NCI-H146 treated with DMSO at 0.1 percent for 48 hours (cell line): Measurements from ENCODE around the gene PAGR1.
"Not testable (repeated sequence)": the region's sequence is repeated elsewhere in the genome, so short reads cannot be mapped to it uniquely, and the experiment has no call there.

ENCODE experiments used
- DNase-seq: peaks from one replicate; lab custom pipeline; 2025; ENCODE audit not compliant: unreplicated experiment; lab: John Stamatoyannopoulos, UW

The PAGR1 gene

DNA sequence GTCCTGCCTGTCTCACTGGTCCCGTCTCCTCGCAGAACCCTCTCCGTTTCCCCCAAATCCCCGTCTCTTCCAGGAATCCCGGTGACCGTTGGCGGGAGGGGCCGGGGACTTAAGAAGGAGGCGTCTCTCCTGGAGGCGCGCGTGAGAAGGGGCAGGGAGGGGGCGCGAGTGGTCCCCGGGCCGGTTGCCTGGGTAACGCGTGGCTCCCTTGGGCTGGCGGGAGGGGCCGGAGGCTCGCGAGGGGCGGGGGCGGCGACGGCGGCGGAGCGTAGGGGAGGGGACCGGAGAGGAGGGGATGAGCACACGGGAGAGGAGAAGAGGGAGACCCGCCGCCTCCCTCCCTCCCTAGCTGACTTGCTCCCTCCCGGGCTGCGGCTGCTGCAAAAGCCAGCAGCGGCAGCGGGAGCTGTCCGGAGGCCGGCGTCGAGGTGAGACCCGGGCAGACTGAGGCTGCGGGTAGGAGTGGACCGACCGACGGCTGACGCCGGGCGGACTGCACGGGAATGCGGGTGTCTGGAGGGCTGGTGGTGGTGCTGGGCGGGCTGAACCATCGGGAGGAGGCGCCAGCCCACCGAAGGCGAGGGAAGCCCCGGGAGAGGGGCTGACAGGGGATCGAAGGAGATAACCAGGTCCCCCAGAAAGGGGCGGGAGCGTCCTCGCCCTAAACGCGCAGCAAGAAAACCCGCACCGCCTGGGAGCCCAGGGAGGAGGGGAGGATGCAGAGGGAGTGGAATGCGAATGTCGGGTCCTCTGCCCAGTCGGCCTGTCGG, 3.9 kb upstream of the PAGR1 start, which contains the start of gene PRRT2:
TSS of gene PRRT2 (plus strand) at position 298 of the 770 bp plus-strand sequence. CDS start 862 bp downstream, outside the sequence.
- DNase-seq = peak; percentile 72

DNA sequence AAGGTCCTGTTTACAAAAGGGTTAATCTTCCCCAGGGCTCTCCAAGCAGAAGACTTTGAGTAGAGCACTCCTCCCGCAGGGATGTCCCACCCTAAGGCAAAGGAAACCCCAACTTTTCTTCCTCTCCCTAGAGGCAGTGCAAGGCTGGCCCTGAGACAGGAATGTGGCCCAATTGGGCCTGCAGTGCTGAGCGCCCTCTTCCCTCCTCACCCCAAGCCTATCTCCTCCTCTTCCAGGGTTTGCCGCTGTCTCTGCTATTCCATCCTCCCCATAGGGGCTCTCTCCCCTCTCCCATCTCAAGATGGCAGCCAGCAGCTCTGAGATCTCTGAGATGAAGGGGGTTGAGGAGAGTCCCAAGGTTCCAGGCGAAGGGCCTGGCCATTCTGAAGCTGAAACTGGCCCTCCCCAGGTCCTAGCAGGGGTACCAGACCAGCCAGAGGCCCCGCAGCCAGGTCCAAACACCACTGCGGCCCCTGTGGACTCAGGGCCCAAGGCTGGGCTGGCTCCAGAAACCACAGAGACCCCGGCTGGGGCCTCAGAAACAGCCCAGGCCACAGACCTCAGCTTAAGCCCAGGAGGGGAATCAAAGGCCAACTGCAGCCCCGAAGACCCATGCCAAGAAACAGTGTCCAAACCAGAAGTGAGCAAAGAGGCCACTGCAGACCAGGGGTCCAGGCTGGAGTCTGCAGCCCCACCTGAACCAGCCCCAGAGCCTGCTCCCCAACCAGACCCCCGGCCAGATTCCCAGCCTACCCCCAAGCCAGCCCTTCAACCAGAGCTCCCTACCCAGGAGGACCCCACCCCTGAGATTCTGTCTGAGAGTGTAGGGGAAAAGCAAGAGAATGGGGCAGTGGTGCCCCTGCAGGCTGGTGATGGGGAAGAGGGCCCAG, 3.0 kb upstream of the PAGR1 start:
- DNase-seq = no peak

DNA sequence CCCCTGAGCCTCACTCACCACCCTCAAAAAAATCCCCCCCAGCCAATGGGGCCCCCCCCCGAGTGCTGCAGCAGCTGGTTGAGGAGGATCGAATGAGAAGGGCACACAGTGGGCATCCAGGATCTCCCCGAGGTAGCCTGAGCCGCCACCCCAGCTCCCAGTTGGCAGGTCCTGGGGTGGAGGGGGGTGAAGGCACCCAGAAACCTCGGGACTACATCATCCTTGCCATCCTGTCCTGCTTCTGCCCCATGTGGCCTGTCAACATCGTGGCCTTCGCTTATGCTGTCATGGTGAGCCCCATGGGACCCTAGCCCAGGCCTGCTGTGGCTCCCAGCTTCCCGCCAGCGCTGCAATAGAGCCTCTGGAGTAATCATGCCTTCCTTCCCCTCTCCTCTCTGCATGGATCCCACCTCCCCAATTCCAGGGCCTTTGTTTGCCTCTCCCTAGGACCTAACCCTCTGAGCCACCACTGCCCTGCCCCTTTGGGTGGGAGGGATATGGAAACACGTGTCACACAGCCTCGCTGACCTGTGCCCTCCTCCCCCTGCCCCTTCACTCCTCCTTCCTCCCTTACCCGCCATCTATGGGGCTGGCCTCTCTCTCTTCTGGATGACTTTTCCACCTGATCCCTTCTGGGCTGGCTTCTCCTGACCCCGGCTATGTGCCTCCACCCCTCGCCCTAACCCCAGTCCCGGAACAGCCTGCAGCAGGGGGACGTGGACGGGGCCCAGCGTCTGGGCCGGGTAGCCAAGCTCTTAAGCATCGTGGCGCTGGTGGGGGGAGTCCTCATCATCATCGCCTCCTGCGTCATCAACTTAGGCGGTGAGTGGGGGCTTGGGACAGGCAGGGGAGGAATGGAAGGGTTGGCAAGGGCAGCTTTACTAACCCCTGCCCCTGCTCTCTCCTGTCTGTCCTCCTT, 2.0 kb upstream of the PAGR1 start:
- no peak for DNase-seq

DNA sequence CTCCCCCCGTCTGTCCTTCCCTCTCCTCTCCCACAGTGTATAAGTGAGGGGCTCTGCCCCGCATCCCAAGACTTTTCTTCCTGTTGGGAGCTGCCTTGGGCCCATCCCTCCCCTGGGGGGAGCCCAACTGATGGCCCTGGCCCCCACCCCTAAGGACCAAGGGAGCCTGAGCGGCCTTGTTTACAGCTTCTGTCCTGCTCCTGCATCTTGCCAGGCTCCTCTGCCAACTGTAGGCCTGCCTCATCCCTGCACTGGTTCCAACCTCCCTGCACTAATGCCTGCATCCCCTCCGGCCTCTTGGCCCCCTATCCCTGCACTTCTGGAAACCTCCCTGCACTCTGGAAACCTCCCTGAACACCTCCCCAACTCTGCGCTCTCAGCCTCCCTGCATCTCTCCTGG, 1.4 kb upstream of the PAGR1 start:
- no peak for DNase-seq

DNA sequence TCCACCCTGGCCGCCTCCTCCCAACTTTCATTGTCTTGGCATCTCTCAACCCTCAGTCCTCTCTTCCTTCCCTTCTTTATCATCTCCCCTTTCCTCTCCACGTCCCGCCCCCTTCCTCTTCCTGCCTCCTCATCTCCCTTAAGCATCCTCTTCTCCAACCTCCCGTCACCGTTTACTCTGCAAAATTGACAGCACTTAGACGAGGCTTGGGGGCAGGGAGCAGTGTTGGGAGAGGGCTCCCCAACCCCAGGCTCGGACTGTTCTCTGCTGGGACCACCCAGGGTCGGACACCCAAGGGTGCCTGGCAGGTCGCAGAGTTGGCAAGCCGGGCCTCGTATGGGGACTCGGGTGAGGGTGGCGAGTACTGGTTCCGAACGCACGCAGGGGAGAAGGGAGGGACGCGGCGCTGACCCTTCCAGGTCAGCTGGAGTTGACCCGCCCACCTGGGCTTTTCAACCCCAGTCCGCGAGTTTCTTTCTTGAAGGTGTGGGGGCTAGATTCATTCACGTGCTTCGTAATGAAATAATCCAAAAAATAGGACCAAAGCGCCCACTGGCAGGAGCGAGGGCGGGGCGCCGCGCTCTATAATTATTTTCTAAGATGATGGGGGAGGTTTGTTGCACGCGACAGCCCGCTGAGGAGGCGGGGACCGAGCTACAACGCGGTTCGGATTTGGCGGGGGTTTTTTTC, 775 bp upstream of the PAGR1 start:
- DNase-seq = no peak

DNA sequence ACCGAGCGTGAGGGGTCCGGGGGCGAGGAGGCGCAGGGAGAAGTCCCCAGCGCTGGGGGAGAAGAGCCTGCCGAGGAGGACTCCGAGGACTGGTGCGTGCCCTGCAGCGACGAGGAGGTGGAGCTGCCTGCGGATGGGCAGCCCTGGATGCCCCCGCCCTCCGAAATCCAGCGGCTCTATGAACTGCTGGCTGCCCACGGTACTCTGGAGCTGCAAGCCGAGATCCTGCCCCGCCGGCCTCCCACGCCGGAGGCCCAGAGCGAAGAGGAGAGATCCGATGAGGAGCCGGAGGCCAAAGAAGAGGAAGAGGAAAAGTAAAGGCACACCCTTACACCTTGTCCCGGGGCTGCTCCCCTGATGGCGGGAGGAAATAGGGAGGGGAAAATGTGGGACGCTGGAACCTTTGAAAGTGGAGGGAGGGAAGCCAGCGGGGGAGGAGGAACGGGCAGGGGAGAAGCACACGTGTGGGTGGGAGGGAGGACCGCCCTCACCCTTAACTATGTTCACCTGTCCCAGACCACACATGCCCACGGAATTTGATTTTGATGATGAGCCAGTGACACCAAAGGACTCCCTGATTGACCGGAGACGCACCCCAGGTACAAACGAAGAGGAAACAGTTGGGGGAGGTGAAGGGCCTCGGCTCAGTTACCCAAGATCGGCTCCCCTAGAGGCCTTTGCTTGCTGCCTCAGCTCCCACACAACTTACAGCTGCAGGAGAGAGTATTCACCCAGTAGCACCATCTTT, 916 bp downstream of the PAGR1 start:
- peak; percentile 77 for DNase-seq

DNA sequence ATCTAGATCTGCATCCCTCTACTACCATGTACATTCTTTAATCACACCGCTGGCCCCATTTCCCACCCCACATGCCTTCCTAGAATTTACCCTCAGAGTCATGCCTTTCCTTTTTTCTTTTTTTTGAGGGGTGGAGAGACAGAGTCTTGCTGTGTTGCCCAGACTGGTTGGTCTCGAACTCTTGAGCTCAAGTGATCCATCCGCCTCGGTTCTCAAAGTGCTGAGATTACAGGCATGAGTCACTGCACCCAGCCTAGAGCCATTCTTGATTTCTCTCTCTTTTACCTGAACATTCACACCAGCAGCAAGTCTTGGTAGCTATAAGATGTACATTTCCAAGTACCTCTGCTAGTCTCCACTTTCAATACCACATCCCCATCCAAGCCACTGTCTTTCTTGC, 2.1 kb downstream of the PAGR1 start:
- DNase-seq = no peak

DNA sequence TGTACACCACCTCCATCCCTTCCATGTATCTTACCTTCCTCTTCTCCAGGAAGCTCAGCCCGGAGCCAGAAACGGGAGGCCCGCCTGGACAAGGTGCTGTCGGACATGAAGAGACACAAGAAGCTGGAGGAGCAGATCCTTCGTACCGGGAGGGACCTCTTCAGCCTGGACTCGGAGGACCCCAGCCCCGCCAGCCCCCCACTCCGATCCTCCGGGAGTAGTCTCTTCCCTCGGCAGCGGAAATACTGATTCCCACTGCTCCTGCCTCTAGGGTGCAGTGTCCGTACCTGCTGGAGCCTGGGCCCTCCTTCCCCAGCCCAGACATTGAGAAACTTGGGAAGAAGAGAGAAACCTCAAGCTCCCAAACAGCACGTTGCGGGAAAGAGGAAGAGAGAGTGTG, 3.6 kb downstream of the PAGR1 start:
- no peak for DNase-seq

DNA sequence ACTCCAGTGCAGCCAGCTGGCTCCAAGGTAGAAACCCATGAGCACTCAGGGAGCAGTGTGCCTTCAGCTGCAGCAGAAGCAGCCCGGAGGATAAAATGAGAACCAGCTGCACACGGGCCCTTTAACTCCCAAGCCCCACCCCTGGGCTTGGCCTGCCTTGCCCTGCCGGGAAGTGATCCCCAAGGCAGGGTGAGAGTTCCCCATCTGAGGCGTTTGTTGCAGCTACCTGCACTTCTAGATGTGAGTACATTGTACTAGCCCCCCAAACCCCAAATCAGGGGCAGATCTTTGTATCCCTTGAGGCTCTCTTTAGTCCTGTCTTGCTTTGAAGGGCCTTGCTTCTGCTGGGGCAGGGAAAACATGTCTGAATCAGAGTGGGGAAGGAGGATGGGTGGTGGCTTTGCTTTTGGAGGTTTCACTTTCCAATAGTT, 4.3 kb downstream of the PAGR1 start, which contains the start of gene MVP:
TSS of gene MVP (plus strand) at position 192 of the 431 bp plus-strand sequence. CDS start 10,088 bp downstream, outside the sequence.
- DNase-seq = peak; percentile 34

DNA sequence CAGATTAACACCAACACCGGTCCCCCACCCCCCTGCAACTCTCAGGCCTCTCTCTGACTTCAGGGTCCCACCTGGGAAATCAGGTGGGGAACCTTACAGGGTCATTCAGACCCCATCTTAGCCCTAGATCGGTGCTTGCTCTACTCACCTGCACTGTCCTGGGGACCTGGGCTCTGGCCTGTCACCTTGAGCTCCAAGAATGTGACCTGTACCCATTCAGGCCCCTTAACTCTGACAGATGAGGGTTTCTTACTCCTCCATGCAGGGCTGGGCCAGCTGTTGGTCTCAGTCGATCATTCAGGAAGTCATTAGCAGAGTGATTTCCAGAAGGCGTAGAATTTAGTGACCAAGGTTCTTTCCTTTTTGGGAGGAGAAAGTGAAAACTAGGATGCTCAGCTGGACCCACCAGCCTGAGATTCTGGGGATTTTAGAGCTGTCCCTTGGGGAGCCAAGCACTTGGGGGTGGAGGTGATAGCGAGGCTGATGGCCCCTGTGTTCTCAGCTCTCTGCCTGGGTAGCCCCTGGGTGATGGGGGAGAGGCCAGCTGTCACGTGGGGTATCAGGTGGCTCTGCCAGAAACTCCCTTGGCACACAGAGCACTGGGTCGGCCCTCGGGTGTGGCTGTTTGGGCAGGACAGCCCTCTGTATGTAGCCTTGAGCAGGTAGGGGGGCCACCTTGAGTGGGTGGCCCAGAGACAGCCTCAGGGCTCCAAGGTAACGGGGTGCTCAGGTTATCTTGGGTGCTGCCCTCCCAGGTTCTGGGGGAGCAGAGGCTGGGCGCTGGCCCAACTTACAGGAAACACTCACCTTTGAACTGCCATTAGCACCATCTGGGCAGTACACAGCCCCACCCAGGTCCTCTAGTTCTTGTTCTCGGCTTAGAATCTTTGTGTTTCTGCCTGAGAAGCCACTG, 5.0 kb downstream of the PAGR1 start:
- DNase-seq = no peak

DNA sequence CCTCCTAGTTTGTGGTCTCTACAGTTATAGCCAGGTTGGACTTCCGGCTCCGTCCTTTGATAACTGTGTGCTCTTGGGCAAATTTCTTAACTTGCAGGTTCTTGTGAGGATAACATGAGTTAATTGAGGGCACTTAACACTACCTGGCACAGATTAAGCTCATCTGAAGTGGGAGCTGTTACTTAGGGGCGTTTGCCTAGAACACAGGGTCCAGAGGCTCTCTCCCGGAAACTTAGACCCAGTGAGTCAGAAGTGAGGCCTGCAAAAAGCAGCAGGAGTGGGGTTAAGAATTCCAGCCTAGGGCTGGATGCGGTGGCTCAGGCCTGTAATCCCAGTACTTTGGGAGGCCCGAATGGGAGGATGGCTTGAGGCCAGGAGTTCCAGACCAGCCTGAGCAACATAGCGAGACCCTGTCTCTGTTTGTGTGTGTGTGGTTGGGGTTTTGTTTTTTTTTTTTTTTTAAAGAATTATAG, 5.7 kb downstream of the PAGR1 start:
- no peak for DNase-seq

DNA sequence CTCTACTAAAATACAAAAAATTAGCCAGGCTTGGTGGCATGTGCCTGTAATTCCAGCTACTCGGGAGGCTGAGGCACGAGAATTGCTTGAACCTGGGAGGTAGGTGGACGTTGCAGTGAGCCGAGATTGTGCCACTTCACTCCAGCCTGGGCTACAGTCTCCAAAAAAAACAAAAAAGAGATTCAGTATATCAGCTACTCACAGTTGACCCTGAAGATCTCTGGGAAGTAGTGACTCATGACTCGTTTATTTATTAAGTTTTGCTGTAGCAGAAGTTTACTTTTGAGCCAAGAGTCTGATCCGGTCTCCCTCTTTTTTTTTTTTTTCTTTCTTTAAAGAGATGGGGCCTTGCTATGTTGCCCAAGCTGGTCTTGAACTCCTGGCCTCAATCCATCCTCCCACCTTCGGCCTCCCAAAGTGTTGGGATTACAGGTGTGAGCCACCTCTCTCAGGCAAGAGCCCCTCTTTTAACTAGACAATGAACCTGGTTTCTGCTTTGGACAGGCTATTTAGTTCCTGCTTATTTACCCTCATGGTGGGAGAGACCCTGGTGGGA, 8.7 kb downstream of the PAGR1 start:
- DNase-seq = no peak

DNA sequence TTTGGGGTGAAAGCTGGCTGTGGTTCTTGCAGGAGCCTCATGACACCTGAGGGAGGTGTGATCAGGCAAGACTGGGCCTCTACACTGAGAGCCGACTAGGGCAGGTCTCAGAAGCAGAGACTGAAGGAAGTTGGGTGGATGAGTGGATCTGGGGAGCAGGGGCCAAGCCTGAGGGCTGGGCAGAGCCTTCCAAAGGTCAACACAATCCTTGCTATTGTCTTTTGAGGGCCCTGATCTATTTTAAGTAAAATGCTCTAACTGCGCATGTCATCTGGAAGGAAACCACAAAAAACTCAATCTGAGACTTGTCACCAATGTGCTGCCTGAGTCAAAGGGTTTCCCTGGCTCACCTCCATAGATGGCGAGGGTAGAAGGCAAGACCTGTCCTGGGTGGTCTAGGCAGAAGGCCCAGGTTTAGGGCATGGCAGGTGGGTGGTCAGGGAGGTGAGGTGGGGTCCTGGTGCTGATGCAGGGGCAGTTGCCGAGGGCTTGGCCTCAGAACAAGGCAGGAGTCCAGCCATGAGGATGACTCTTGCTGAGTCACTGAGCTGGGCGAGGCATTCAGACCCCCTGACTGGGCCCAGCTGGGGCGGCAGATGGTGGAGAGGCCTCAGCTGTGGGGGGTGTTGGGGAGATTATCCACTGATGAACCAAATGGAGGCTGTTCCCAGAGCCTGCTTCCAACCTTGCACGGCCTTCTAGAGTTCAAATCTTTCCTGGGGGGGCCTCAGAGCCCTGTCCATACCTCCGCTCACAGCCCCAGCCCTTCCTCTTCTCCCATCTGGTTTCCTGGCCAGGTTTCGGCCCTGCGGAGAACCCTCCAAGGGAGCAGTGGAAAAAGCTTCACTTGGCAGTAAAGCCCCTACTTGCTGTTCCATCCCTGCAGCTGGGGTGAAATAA, 9.4 kb downstream of the PAGR1 start:
- DNase-seq = no peak

DNA sequence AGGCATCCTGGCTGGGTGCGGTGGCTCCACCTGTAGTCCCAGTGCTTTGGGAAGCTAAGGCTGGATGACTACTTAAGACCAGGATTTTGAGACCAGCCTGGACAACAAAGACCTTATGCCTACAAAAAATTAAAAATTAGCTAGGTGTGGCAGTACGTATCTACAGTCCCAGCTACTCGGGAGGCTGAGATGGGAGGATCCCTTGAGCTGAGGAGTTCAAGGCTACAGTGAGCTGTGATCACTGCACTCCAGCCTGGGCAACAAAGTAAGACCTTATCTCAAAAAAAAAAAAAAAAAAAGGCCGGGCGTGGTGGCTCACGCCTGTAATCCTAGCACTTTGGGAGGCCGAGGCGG, 10.4 kb downstream of the PAGR1 start:
- no peak for DNase-seq

DNA sequence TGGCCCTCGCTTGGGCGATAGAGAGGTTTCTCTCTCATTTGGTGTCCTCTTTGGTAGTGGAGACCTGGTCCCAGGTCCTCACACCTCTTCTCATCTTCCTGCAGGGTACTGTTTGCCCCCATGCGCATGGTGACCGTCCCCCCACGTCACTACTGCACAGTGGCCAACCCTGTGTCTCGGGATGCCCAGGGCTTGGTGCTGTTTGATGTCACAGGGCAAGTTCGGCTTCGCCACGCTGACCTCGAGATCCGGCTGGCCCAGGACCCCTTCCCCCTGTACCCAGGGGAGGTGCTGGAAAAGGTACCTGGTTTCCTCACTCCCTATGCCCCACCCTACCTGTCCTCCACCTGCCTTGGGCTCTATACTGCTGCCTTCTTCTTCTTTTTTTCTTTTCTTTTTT, 14.8 kb downstream of the PAGR1 start:
- DNase-seq = no peak

DNA sequence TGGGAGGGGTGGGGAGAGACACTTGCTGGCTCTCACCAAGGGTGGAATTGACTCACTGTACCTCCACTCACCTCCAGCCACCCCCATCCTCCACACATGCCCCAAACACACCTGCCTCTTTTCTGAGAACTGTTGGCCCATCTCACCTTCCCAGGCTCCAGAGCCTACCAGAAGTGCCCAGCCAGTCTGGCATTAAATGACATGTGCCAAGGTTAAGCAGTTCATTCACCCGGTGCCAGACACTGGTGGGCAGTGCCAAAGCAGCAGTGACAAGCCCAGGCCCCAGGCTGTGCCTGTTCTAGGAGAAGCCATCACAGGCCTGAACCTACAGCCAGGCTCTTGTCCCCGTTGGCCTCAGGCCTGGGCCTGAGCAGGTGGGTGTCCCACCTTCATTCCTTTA, 15.5 kb downstream of the PAGR1 start:
- DNase-seq = no peak

DNA sequence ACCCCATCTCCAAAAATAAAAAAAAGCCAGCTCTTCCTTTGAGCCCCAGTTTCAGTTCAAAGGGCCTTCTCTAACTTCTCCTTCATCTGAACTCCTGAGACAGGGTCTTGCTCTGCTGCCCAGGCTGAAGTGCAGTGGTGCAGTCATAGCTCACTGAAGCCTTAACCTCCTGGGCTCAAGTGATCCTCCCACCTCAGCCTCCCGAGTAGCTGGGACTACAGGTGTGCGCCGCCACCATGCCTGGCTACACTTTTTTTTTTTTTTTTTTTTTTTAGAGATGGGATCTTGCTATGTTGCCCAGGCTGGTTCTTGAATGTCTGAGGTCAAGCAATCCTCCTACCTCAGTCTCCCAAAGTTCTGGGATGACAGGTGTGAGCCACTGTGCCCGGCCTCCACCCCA, 17.3 kb downstream of the PAGR1 start:
- DNase-seq = not testable (repeated sequence)
